ENCODE data around the gene NOXO1. TPM values are rescaled to one million over a fixed set of nuclear protein-coding genes. Genes with fewer than 3 reads are reported as not detected.

NOXO1 gene
- total RNA-seq, 1 experiment from 2014 or later = 141 TPM

DNA sequence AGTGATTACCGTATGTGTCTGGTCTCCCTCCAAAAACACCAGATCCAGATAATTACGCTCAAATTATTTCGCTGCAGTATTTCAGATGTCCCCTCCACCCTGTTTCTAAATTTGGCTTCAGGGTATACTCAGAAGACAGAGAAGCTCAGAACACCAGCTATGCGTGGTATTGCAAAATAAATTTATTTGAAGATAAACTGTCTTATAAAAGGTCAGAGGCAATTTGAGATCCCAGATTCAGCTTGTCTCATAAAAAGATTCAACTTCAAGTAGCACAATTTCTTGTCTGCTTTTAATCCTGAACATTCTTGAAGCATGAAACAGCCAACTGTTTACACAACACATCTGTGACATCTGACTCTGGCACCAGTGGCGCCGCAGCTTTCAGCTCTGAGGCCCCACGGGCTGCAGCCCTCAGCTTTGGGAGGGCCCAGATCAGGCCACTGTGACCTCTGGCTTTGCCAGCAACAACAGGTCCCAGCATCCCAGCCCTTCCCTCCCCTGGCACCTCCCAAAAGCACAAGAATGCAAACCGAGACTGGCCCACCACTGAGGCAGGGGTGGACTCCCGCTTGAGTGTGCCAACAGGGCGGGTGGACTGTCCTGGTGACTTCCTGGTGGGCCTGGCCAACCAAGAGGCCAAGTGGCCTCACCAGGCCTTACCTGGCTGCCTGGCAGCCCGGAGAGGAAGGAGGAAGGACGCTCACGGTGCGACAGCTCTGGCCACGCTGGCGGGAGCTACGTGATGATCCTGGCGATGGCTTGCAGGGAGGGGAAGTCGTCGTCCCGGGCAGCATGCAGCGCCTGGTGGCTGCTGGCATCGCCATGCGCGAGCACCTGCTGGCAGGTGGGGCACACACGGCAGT is 16.5 kb upstream of the NOXO1 start:
- no peak for DNase-seq (ENCODE audit: low spot score)

DNA sequence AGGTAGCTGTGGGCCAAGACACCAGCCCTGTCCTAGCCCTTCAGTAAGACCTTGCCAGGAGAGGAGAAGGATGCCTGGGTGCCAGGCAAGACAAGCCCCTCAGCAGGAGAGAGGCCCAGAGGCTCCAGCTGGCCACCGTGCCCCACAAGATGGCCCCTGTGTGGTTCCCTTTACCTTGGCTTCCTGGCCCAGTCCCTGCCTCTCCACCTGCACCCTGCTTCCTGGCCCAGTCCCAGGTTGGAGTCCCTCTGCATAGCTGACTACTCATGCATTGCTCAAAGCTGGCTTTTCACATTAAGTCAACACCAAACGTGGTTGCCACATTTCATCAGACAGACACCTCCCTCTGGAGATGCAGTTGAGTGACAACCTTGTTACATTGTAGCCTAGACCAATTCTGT is 12.5 kb upstream of the NOXO1 start:
- DNase-seq (ENCODE audit: low spot score) = peak; percentile 33

GRCh38 chr16:1992704-1993317 is 11.5 kb upstream of the NOXO1 start:
- DNase-seq (ENCODE audit: low spot score) = no peak

DNA sequence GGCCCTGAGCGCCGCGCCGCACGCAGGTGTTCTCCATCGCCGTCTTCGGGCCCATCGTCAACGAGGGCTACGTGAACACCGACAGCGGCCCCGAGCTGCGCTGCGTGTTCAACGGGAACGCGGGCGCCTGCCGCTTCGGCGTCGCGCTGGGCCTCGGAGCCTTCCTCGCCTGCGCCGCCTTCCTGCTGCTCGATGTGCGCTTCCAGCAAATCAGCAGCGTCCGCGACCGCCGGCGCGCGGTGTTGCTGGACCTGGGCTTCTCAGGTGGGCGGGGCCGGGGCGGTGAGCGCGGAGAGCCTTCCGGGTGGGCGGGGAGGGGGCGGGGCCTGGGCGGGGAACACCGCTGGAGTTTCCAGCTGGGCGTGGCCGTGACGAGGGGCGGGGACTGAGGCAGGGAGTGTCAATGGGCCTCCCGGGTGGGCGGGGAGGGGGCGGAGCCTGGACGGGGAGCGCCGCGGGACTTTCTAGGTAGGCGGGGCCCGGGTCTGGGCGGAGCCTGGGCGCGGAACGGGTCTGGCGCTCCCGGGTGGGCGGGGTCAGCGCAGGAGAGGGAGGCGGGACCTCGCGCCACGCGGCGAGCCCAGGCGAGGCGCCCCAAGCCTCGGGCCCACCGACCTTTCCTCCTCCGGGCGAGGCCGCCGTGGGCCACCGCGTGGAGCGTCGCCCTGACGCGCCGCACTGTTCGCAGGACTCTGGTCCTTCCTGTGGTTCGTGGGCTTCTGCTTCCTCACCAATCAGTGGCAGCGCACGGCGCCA is 10.9 kb upstream of the NOXO1 start:
- DNase-seq (ENCODE audit: low spot score) = peak; percentile 71

DNA sequence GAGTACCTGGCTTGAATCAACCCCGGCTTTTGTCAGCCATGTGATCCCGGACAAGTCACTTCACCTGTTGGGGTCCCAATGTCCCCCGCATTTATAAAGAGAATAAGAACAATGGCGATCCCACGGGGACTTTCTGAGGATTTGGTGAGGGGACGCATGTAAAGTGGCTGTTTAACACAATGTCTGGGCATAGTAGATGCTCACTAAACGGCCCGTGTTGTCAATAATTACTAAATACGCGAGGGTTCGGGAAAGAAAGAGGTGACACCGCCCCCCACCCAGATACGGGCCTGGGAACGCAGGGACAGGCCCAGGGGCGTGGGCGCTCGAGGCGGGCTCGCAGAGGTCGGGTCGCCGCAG is 10.3 kb upstream of the NOXO1 start:
- DNase-seq (ENCODE audit: low spot score) = no peak

DNA sequence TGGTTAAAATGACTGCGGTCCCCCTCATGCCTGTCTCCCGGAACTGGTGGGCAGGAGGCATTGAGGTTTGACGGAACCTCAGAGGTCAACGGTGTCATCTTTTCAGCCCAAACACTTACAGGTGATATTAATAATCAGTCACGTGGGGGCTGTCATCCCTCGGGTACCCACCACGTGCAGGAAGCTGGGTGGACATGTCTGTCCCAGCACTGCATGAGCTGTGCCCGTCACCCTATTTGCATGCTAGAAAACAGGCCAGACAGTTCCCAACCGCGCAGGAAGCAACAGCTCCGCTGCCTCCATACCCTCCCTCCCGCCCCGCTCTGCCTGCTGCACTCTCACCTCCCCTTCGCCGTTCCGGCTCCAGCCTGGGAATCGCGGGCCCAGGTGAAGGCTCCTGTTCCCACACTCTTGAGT is 9.9 kb upstream of the NOXO1 start:
- DNase-seq (ENCODE audit: low spot score) = no peak

- DNase-seq (ENCODE audit: low spot score) = no peak
Observed at GRCh38 chr16:1990351-1991134, 9.3 kb upstream of the NOXO1 start.

DNA sequence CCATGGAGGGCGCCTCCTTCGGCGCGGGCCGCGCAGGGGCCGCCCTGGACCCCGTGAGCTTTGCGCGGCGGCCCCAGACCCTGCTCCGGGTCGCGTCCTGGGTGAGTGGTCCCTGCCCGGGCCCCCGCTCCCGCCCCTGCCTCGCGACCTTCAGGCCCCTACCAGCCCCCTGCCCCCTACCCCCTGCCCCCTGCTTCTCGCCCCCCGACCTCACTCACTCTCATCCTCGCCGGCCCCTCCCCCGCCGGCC is 8.8 kb upstream of the NOXO1 start:
- DNase-seq (ENCODE audit: low spot score) = no peak

DNA sequence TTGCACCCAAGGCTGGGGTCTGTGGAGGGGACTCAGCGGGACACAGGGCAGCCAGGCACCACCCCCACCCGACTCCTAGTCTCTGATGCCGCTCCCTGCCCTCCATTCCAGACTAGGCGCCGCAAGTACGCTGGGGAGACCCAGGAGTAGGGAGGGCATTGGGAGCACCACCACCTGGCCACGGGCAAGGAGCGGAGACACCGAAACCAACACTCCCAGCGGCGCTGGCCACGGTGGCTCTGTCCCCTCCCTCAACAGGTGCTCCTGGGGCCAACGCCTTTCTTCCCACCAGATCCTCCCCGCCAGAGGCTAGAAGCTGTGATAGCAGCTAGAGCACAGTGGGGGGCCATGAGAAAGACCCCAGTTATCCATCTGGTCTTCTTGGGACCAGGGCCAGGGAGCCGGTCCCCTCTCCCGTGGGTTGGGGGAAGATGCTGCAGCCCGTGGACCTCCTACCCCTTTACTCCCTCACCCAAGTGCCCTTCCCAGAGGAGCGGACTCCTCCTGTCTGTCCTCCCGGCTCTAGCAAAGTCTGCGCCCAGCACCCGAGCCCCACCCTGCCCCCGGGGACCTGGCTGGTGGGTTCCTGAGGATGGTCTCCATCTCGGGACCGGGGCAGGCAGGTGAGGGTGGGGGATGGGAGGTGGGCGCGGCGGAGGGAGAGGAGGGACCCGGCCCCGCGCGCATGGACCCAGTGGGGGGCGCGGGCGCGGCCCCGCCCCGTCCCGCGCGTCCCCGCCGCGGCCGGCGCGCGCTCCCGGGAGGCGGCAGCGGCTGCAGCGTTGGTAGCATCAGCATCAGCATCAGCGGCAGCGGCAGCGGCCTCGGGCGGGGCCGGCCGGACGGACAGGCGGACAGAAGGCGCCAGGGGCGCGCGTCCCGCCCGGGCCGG is 8.2 kb upstream of the NOXO1 start, which contains the start of gene SYNGR3:
TSS of gene SYNGR3 (plus strand) at position 762 of the 892 bp plus-strand sequence. CDS start 133 bp downstream, outside the sequence.
- peak; percentile 7 for DNase-seq (ENCODE audit: low spot score)

DNA sequence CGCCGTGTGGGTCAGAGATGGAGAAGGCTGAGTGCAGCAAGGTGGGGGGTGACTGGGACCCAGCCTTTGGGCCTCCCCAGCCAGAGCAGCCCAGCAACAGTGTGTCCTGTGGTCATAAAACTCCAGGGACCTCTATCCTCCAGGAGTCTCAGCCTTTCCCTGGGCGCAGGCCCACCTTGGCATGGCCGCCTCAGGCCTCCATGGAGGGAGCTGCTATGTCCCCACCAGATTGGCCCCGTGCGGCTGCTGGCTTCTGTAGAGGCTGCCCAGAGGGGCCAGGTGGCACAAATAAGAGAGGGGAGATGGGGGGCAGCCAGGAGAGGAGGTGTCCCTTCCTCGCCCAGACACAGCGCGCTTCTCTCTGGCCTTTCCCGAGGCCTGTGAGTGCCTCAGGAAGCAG is 5.9 kb upstream of the NOXO1 start:
- no peak for DNase-seq (ENCODE audit: low spot score)

- DNase-seq (ENCODE audit: low spot score) = no peak
Observed at GRCh38 chr16:1985466-1986150, 4.3 kb upstream of the NOXO1 start.

GRCh38 chr16:1984347-1985225 is 3.3 kb upstream of the NOXO1 start:
- DNase-seq (ENCODE audit: low spot score) = peak; percentile 36

- DNase-seq (ENCODE audit: low spot score) = peak; percentile 92
Observed at GRCh38 chr16:1983544-1984346, 2.5 kb upstream of the NOXO1 start, which contains the start of gene GFER. TSS of gene GFER (plus strand) at chr16:1984193. CDS start at chr16:1984219, 26 bp downstream.

GRCh38 chr16:1982991-1983543 is 1.8 kb upstream of the NOXO1 start:
- no peak for DNase-seq (ENCODE audit: low spot score)

DNA sequence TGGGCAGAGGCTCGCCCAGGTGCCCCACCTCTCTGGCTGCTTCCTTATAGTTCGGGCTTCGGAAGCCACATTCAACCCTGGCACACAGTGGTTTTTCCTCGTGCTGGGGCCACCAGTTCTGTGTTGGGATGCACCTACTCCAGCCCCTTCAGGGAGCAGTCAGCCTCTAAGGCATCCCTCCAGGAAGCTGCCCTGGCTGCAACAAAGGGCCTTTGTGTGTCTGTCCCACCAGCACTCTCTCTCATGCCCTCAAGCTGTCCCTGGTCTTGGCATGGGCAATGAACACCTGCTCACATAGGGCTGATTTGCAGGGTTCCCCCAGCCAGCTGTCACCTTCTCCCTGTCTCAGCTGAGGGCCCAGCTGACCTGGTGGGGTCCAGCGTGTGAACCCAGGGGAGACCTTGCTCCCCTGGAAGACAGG is 754 bp upstream of the NOXO1 start:
- DNase-seq (ENCODE audit: low spot score) = peak; percentile 94

- DNase-seq (ENCODE audit: low spot score) = no peak
Observed at GRCh38 chr16:1980770-1981087, 540 bp downstream of the NOXO1 start.

DNA sequence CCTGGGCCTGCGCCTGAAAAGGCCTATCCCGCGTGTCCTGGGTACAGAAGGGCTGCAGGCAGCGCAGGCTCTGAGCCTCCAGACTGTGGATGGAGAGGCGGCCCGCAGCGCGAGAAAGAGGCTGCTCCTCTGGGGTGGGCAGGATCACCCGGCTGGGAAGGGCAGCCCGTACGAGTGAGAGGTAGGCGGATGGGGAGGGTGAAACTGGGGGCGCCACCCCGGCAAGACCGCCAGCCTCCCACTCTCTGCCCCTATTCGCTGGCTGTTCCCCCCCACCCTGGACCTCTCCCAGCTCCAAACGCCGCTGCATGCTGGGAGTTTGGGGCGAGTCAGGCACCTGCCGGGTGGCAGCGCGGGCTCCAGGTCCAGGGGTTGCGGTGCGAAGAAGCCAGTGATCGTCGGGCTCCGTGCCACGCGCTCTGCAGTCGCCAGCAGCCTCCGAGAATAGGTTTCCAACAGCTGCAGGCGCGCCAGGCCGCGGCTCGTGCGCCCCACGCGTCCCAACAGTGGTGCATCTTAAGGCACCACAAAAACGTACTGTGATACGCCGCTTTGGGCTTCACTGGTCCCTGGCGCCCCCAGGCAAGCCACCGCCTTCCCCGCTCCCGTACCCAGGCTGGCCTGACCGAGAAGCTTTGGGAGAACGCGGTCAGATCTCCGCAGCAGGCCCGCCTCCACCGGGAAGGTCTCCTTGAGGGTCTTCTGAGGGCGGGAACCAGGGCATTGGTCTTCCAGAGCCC is 1.1 kb downstream of the NOXO1 start:
- peak; percentile 54 for DNase-seq (ENCODE audit: low spot score)

All from HT-29 (cell line).